A673 (cell line): Measurements from ENCODE around the gene PER3. TPM values are rescaled to one million over a fixed set of nuclear protein-coding genes. Genes with fewer than 3 reads are reported as not detected.

Source experiments
- BruUV-seq: library from RNA; stranded (reverse); fragments of 400-500 nt; replicated peaks from 2 replicates; lab custom pipeline; 2021; lab: Mats Ljungman, UMichigan
- CTCF ChIA-PET: fragments of 300-600 bp; sonication (Branson Sonifier 250); formaldehyde crosslinking; loops from one replicate; lab custom pipeline; 2022; ENCODE audit warnings: antibody characterized with exemption; lab: Charles Lee
- POLR2A ChIA-PET: fragments of 300-600 bp; sonication (Branson Sonifier 250); formaldehyde crosslinking; loops from one replicate; lab custom pipeline; 2022; ENCODE audit warnings: antibody characterized with exemption; ENCODE audit not compliant: low non-redundant PET; lab: Charles Lee
- DNase-seq: peaks from one replicate; pipeline ENCODE4 v3.0.0-alpha.2; 2015; ENCODE audit warnings: low spot score
- H3K27ac ChIP-seq: fragments of 200-600 bp; sonication (generic); 2 replicates; pipeline ENCODE4 v1.5.1; 2016; ENCODE audit warnings: mixed run types, low read depth, mild to moderate bottlenecking, mixed read lengths, antibody characterized with exemption, low read length; ENCODE audit not compliant: poor library complexity, severe bottlenecking
- H3K27me3 ChIP-seq: fragments of 200-600 bp; sonication (generic); replicated peaks from 2 replicates; pipeline ENCODE4 v1.6.1; 2017; ENCODE audit warnings: mixed run types, low read depth, mild to moderate bottlenecking, mixed read lengths, antibody characterized with exemption, low read length; ENCODE audit not compliant: insufficient read depth, poor library complexity
- H3K36me3 ChIP-seq: fragments of 200-600 bp; sonication (generic); 2 replicates; pipeline ENCODE4 v1.6.1; 2016; ENCODE audit warnings: mixed run types, mild to moderate bottlenecking, mixed read lengths, antibody characterized with exemption, low read length; ENCODE audit not compliant: insufficient read depth, poor library complexity, severe bottlenecking
- H3K4me1 ChIP-seq: fragments of 200-600 bp; sonication (generic); 2 replicates; pipeline ENCODE4 v1.6.1; 2017; ENCODE audit warnings: mixed run types, mild to moderate bottlenecking, mixed read lengths, antibody characterized with exemption, low read length; ENCODE audit not compliant: insufficient read depth, poor library complexity, severe bottlenecking
- H3K4me3 ChIP-seq: fragments of 200-600 bp; sonication (generic); 2 replicates; pipeline ENCODE4 v1.5.1; 2016; ENCODE audit warnings: low read depth, mixed run types, mild to moderate bottlenecking, mixed read lengths, low read length; ENCODE audit not compliant: poor library complexity, severe bottlenecking
- H3K9me3 ChIP-seq: fragments of 200-600 bp; sonication (generic); 2 replicates; pipeline ENCODE4 v1.6.1; 2016; ENCODE audit warnings: mixed run types, low read depth, mild to moderate bottlenecking, mixed read lengths, antibody characterized with exemption, low read length; ENCODE audit not compliant: poor library complexity, severe bottlenecking
- CTCF ChIP-seq: fragments of 300-800, 200-600 bp; sonication (generic); conservative IDR thresholded peaks from 2 replicates; pipeline ENCODE4 v1.5.1; 2017; ENCODE audit warnings: low read depth, mild to moderate bottlenecking, antibody characterized with exemption, low read length, moderate library complexity, mixed read lengths
- EZH2 ChIP-seq: fragments of 200-600 bp; sonication (generic); IDR thresholded peaks from 2 replicates; pipeline ENCODE4 v1.6.1; 2017; ENCODE audit warnings: borderline replicate concordance, low read depth, mild to moderate bottlenecking, mixed read lengths, antibody characterized with exemption, low read length; ENCODE audit not compliant: poor library complexity, severe bottlenecking
- intact Hi-C: fragments of 100-400 bp; cut with micrococcal nuclease; formaldehyde crosslinking; loops from one replicate; pipeline ENCODE4 v1.10.0; 2022; ENCODE audit not compliant: unreplicated experiment
- total RNA-seq: library from RNA; stranded (reverse); gene quantifications from 2 replicates; pipeline ENCODE4 v1.2.3, GENCODE V29; 2021

Gene PER3
- total RNA-seq, 1 experiment from 2014 or later: 4.1 TPM

GRCh38 chr1:7861452-7861851 is 77.4 kb downstream of the PER3 start:
- Histone ChIP-seq H3K27ac (no peak overlapping the region), H3K27me3 (no peaks in the 10 kb centered on the region), H3K4me1 (peaks cover 15% of the 10 kb centered on the region), H3K4me3 (no peak overlapping the region), H3K36me3 (no peaks in the 10 kb centered on the region), H3K9me3 (no peaks in the 10 kb centered on the region)
- CTCF ChIA-PET: no interaction called here
- no TSS peak for BruUV-seq
- no peak for DNase-seq
- intact Hi-C loops: no loop called here
- no peak for TF ChIP-seq EZH2
- TF ChIP-seq CTCF: no peak
- POLR2A ChIA-PET: no interaction called here

DNA sequence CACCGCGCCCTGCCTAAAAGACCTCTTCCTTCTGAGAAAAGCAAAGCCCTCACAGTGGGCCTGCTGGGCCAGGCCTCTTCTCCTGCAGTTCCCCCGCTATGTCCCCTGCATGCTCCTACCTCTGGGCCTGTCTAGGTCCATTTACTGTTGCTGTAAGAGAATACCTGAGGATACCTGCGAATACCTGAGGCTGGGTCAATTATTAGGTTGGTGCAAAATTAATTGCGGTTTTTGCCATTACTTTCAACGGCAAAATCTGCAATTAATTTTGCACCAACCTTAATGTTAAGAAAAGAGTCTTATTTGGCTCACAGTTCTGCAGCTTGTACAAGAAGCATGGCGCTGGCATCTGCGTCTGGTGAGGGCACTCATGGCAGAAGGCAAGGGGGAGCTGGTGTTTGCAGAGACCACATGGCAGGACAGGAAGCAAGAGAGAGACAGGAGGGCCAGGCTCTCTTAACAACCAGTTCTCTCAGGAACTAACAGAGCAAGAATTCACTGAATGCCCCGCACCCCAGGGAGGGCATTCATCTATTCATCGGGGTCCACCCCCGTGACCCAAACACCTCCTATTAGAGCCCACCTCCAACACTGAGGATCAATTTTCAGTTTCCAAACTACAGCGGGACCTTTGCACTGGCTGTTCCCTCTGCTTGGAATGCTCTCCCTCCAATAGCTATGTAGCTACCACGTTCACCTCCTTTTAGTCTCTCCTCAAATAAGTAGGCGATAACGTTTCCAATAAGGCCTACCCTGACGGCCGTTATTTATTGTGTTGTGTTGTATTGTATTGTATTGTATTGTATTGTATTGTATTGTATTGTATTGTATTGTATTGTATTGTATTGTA is 78.3 kb downstream of the PER3 start:
- CTCF ChIA-PET: no interaction called here
- Histone ChIP-seq H3K4me3 (no peak overlapping the region), H3K27ac (no peak overlapping the region), H3K4me1 (peaks cover 11% of the 10 kb centered on the region), H3K27me3 (no peaks in the 10 kb centered on the region), H3K9me3 (no peaks in the 10 kb centered on the region), H3K36me3 (no peaks in the 10 kb centered on the region)
- no TSS peak for BruUV-seq
- intact Hi-C loops: no loop called here
- TF ChIP-seq CTCF (no peak), EZH2 (no peak)
- no peak for DNase-seq
- POLR2A ChIA-PET: no interaction called here

GRCh38 chr1:7863756-7864328 is 79.8 kb downstream of the PER3 start:
- CTCF ChIA-PET: no interaction called here
- H3K27ac ChIP-seq: no peak overlapping the region
- no peaks in the 10 kb centered on the region for H3K36me3 ChIP-seq
- intact Hi-C loops: no loop called here
- H3K4me3 ChIP-seq: no peak overlapping the region
- no peaks in the 10 kb centered on the region for H3K27me3 ChIP-seq
- TF ChIP-seq CTCF: no peak
- no peak for TF ChIP-seq EZH2
- POLR2A ChIA-PET: no interaction called here
- no peak for DNase-seq
- no peaks in the 10 kb centered on the region for H3K9me3 ChIP-seq
- no TSS peak for BruUV-seq
- H3K4me1 ChIP-seq: no peaks in the 10 kb centered on the region
